WTC11 (cell line): ENCODE results near the gene HOXD10. TPM values are rescaled to one million over a fixed set of nuclear protein-coding genes. Genes with fewer than 3 reads are reported as not detected.

ENCODE experiments used
- ATAC-seq: fragments of 200-7000 bp; cut with Tn5 transposase; 2 replicates; pipeline ENCODE4 v1.10.0; 2021; ENCODE audit warnings: mild to moderate bottlenecking, moderate library complexity
- CTCF ChIA-PET: fragments of 300-600 bp; sonication (Branson Sonifier 250); formaldehyde crosslinking; loops from one replicate; lab custom pipeline; 2021; ENCODE audit warnings: antibody characterized with exemption; lab: Charles Lee
- POLR2A ChIA-PET: fragments of 350-600 bp; sonication (Branson Sonifier 250); formaldehyde crosslinking; loops from one replicate; lab custom pipeline; 2021; ENCODE audit warnings: antibody characterized with exemption; lab: Charles Lee
- DNase-seq: peaks from one replicate; pipeline ENCODE4 v3.0.0; 2021; ENCODE audit warnings: low spot score
- H3K27ac Mint-ChIP-seq: 2 replicates; pipeline ENCODE4 v1.8.0; 2021; ENCODE audit warnings: mixed read lengths
- H3K27me3 Mint-ChIP-seq: 2 replicates; pipeline ENCODE4 v1.8.0; 2021; ENCODE audit warnings: low read depth, mild to moderate bottlenecking, moderate library complexity, mixed read lengths
- H3K36me3 Mint-ChIP-seq: 2 replicates; pipeline ENCODE4 v1.8.0; 2021; ENCODE audit warnings: mixed read lengths
- H3K4me1 Mint-ChIP-seq: 2 replicates; pipeline ENCODE4 v1.8.0; 2022; ENCODE audit warnings: mixed read lengths
- H3K4me3 Mint-ChIP-seq: 2 replicates; pipeline ENCODE4 v1.8.0; 2021; ENCODE audit warnings: mild to moderate bottlenecking, moderate library complexity, mixed read lengths
- H3K9me3 Mint-ChIP-seq: 2 replicates; pipeline ENCODE4 v1.8.0; 2021; ENCODE audit warnings: mixed read lengths
- CBFB ChIP-seq: sonication (generic); formaldehyde crosslinking; IDR thresholded peaks from 2 replicates; pipeline ENCODE4 v1.8.1; 2022; ENCODE audit warnings: mild to moderate bottlenecking, low read depth, missing genetic modification reagents
- CREB1 ChIP-seq: sonication (generic); formaldehyde crosslinking; IDR thresholded peaks from 2 replicates; pipeline ENCODE4 v1.8.0; 2023; ENCODE audit warnings: mild to moderate bottlenecking, missing genetic modification reagents
- CREM ChIP-seq: sonication (generic); formaldehyde crosslinking; IDR thresholded peaks from 2 replicates; pipeline ENCODE4 v1.8.1; 2022; ENCODE audit warnings: mild to moderate bottlenecking, missing genetic modification reagents, moderate library complexity
- ESRRA ChIP-seq: sonication (generic); formaldehyde crosslinking; IDR thresholded peaks from 2 replicates; pipeline ENCODE4 v1.8.1; 2022; ENCODE audit warnings: mild to moderate bottlenecking, missing genetic modification reagents, borderline replicate concordance
- FOXK1 ChIP-seq: sonication (generic); formaldehyde crosslinking; IDR thresholded peaks from 2 replicates; pipeline ENCODE4 v1.8.0; 2022; ENCODE audit warnings: mild to moderate bottlenecking, moderate library complexity, missing genetic modification reagents
- GABPB1 ChIP-seq: sonication (generic); formaldehyde crosslinking; IDR thresholded peaks from 2 replicates; pipeline ENCODE4 v1.8.1; 2023; ENCODE audit warnings: mild to moderate bottlenecking, missing genetic modification reagents
- GTF2I ChIP-seq: fragments of 250-450 bp; sonication (Bioruptor Pico); conservative IDR thresholded peaks from 2 replicates; pipeline ENCODE4 v1.4.0; 2021; ENCODE audit warnings: mild to moderate bottlenecking
- IRF2 ChIP-seq: sonication (generic); formaldehyde crosslinking; IDR thresholded peaks from 2 replicates; pipeline ENCODE4 v1.8.0; 2022; ENCODE audit warnings: low read depth, missing genetic modification reagents, borderline replicate concordance
- JUN ChIP-seq: sonication (generic); formaldehyde crosslinking; IDR thresholded peaks from 2 replicates; pipeline ENCODE4 v1.8.0; 2023; ENCODE audit warnings: mild to moderate bottlenecking, missing genetic modification reagents
- MAX ChIP-seq: sonication (generic); formaldehyde crosslinking; IDR thresholded peaks from 2 replicates; pipeline ENCODE4 v1.8.0; 2022; ENCODE audit warnings: mild to moderate bottlenecking, missing genetic modification reagents
- MXD4 ChIP-seq: fragments of 250-450 bp; sonication (Bioruptor Pico); IDR thresholded peaks from 2 replicates; pipeline ENCODE4 v1.8.0; 2021; ENCODE audit warnings: mild to moderate bottlenecking, moderate library complexity, borderline replicate concordance
- NFE2L1 ChIP-seq: sonication (generic); formaldehyde crosslinking; IDR thresholded peaks from 2 replicates; pipeline ENCODE4 v1.8.1; 2023; ENCODE audit warnings: missing genetic modification reagents
- NR1H2 ChIP-seq: sonication (generic); formaldehyde crosslinking; IDR thresholded peaks from 2 replicates; pipeline ENCODE4 v1.9.0; 2021; ENCODE audit warnings: mild to moderate bottlenecking, moderate library complexity, missing genetic modification reagents
- RELA ChIP-seq: sonication (generic); formaldehyde crosslinking; IDR thresholded peaks from 2 replicates; pipeline ENCODE4 v1.8.1; 2022; ENCODE audit warnings: missing genetic modification reagents, mild to moderate bottlenecking, borderline replicate concordance
- SMAD3 ChIP-seq: sonication (generic); formaldehyde crosslinking; IDR thresholded peaks from 2 replicates; pipeline ENCODE4 v1.8.0; 2022; ENCODE audit warnings: missing genetic modification reagents, mild to moderate bottlenecking, borderline replicate concordance
- SMAD4 ChIP-seq: sonication (generic); formaldehyde crosslinking; IDR thresholded peaks from 2 replicates; pipeline ENCODE4 v1.8.0; 2022; ENCODE audit warnings: mild to moderate bottlenecking, missing genetic modification reagents
- TCF7 ChIP-seq: sonication (generic); formaldehyde crosslinking; IDR thresholded peaks from 2 replicates; pipeline ENCODE4 v1.8.0; 2022; ENCODE audit warnings: mild to moderate bottlenecking, low read depth, missing genetic modification reagents, moderate library complexity
- ZNF121 ChIP-seq: sonication (generic); formaldehyde crosslinking; IDR thresholded peaks from 2 replicates; pipeline ENCODE4 v1.8.0; 2023; ENCODE audit warnings: missing genetic modification reagents
- ZNF138 ChIP-seq: sonication (generic); formaldehyde crosslinking; conservative IDR thresholded peaks from 2 replicates; pipeline ENCODE4 v1.8.1; 2022; ENCODE audit warnings: mild to moderate bottlenecking, moderate library complexity, missing genetic modification reagents
- ZNF281 ChIP-seq: sonication (generic); formaldehyde crosslinking; IDR thresholded peaks from 2 replicates; pipeline ENCODE4 v1.8.0; 2023; ENCODE audit warnings: mild to moderate bottlenecking, missing genetic modification reagents
- ZNF396 ChIP-seq: fragments of 250-450 bp; sonication (Bioruptor Pico); IDR thresholded peaks from 2 replicates; pipeline ENCODE4 v1.8.0; 2021; ENCODE audit warnings: mild to moderate bottlenecking, moderate library complexity, borderline replicate concordance
- ZNF423 ChIP-seq: fragments of 250-450 bp; sonication (Bioruptor Pico); IDR thresholded peaks from 2 replicates; pipeline ENCODE4 v2.1.2; 2022; ENCODE audit warnings: mild to moderate bottlenecking, moderate library complexity
- total RNA-seq: library from RNA; stranded (reverse); gene quantifications from 3 replicates; pipeline ENCODE4 v1.2.3, GENCODE V29; 2021
- TF ChIP-seq, protein P1 (sequence below): sonication (generic); formaldehyde crosslinking; IDR thresholded peaks from 2 replicates; pipeline ENCODE4 v1.8.1; 2023; ENCODE audit warnings: mild to moderate bottlenecking, missing genetic modification reagents, moderate library complexity
- TF ChIP-seq, protein P2 (sequence below): sonication (generic); formaldehyde crosslinking; IDR thresholded peaks from 2 replicates; pipeline ENCODE4 v1.8.0; 2022; ENCODE audit warnings: missing genetic modification reagents

HOXD10 gene
- total RNA-seq, 1 experiment from 2014 or later = not detected

- no peak for TF ChIP-seq CREB1 (CRISPR knock-in tag)
- no peak for TF ChIP-seq FOXK1 (CRISPR knock-in tag)
- no peak for TF ChIP-seq CREM (CRISPR knock-in tag)
- TF ChIP-seq, protein P1, sequence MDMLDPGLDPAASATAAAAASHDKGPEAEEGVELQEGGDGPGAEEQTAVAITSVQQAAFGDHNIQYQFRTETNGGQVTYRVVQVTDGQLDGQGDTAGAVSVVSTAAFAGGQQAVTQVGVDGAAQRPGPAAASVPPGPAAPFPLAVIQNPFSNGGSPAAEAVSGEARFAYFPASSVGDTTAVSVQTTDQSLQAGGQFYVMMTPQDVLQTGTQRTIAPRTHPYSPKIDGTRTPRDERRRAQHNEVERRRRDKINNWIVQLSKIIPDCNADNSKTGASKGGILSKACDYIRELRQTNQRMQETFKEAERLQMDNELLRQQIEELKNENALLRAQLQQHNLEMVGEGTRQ (CRISPR knock-in tag) = no peak
- TF ChIP-seq ZNF138 (CRISPR knock-in tag) = no peak
- no peak for TF ChIP-seq SMAD3 (CRISPR knock-in tag)
- no peak for TF ChIP-seq GABPB1
- TF ChIP-seq CBFB = no peak
- no peak for TF ChIP-seq ZNF281 (CRISPR knock-in tag)
- no peak for TF ChIP-seq MAX (CRISPR knock-in tag)
- TF ChIP-seq GTF2I (CRISPR knock-in tag) = no peak
- TF ChIP-seq MXD4 (CRISPR knock-in tag) = no peak
- TF ChIP-seq ESRRA = no peak
- no peak for TF ChIP-seq ZNF423 (CRISPR knock-in tag)
- no peak for TF ChIP-seq NFE2L1 (CRISPR knock-in tag)
- no peak for TF ChIP-seq IRF2
- ATAC-seq = no peak
- ChIA-PET POLR2A (no interaction called here), CTCF (no interaction called here)
- H3K4me3 Mint-ChIP-seq = no peak overlapping the region
- DNase-seq = no peak
- peaks cover 50% of the 10 kb centered on the region for H3K4me1 Mint-ChIP-seq
- H3K36me3 Mint-ChIP-seq = no peaks in the 10 kb centered on the region
- H3K27me3 Mint-ChIP-seq = peaks cover 98% of the 10 kb centered on the region
- H3K9me3 Mint-ChIP-seq = no peaks in the 10 kb centered on the region
- H3K27ac Mint-ChIP-seq = no peak overlapping the region
These were observed 13.4 kb upstream of the HOXD10 start for GRCh38 chr2:176103194-176103593.

- Mint-ChIP-seq H3K27me3 (peaks cover 98% of the 10 kb centered on the region), H3K9me3 (no peaks in the 10 kb centered on the region), H3K36me3 (no peaks in the 10 kb centered on the region), H3K4me1 (peaks cover 49% of the 10 kb centered on the region), H3K4me3 (peak overlapping the region; percentile 60; the same call in 1 of the 2 replicates), H3K27ac (no peak overlapping the region)
- ATAC-seq = no peak
- no peak for DNase-seq
- CTCF ChIA-PET = interaction anchor here (0.7 to 1.6 kb wide), 5 partner anchors 15 to 102 kb away, joined by 3 to 4 read pairs (median 3); partner anchors contain the start of gene LNPK
- POLR2A ChIA-PET = interaction anchor here (0.5 kb wide), 1 partner anchor 19 kb away, joined by 3 read pairs; no protein-coding TSS in a partner anchor
- TF ChIP-seq TCF7 (CRISPR knock-in tag) (no peak), ZNF396 (CRISPR knock-in tag) (no peak), ZNF423 (CRISPR knock-in tag) (no peak), SMAD4 (no peak), JUN (no peak), NR1H2 (CRISPR knock-in tag) (no peak), RELA (CRISPR knock-in tag) (no peak), ZNF121 (CRISPR knock-in tag) (no peak), ZNF281 (CRISPR knock-in tag) (no peak)
- TF ChIP-seq, protein P2, sequence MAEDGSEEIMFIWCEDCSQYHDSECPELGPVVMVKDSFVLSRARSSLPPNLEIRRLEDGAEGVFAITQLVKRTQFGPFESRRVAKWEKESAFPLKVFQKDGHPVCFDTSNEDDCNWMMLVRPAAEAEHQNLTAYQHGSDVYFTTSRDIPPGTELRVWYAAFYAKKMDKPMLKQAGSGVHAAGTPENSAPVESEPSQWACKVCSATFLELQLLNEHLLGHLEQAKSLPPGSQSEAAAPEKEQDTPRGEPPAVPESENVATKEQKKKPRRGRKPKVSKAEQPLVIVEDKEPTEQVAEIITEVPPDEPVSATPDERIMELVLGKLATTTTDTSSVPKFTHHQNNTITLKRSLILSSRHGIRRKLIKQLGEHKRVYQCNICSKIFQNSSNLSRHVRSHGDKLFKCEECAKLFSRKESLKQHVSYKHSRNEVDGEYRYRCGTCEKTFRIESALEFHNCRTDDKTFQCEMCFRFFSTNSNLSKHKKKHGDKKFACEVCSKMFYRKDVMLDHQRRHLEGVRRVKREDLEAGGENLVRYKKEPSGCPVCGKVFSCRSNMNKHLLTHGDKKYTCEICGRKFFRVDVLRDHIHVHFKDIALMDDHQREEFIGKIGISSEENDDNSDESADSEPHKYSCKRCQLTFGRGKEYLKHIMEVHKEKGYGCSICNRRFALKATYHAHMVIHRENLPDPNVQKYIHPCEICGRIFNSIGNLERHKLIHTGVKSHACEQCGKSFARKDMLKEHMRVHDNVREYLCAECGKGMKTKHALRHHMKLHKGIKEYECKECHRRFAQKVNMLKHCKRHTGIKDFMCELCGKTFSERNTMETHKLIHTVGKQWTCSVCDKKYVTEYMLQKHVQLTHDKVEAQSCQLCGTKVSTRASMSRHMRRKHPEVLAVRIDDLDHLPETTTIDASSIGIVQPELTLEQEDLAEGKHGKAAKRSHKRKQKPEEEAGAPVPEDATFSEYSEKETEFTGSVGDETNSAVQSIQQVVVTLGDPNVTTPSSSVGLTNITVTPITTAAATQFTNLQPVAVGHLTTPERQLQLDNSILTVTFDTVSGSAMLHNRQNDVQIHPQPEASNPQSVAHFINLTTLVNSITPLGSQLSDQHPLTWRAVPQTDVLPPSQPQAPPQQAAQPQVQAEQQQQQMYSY (CRISPR knock-in tag) = no peak
These were observed 12.7 kb upstream of the HOXD10 start for GRCh38 chr2:176103742-176104315.
